Parathyroid adenoma (tissue), 2 donors: ENCODE measurements around the gene HDAC9.

Experiments used
- H2AFZ ChIP-seq: fragments of 300-600 bp; sonication (generic); one replicate; pipeline ENCODE4 v1.7.0; 2017; ENCODE audit warnings: antibody characterized with exemption, mild to moderate bottlenecking
- H3K27ac ChIP-seq: fragments of 300-600 bp; sonication (generic); one replicate; pipeline ENCODE4 v1.7.0; 2017
- H3K27me3 ChIP-seq: fragments of 300-600 bp; sonication (generic); one replicate; pipeline ENCODE4 v1.7.0; 2017; ENCODE audit warnings: low read length; ENCODE audit not compliant: control insufficient read depth, insufficient read depth
- H3K36me3 ChIP-seq: fragments of 300-600 bp; sonication (generic); one replicate; pipeline ENCODE4 v1.7.0; 2017; ENCODE audit warnings: low read length; ENCODE audit not compliant: control insufficient read depth, insufficient read depth
- H3K4me1 ChIP-seq: fragments of 300-600 bp; sonication (generic); one replicate; pipeline ENCODE4 v1.7.0; 2017; ENCODE audit warnings: control low read depth
- H3K4me2 ChIP-seq: fragments of 300-600 bp; sonication (generic); one replicate; pipeline ENCODE4 v1.7.0; 2017; ENCODE audit warnings: low read length
- H3K4me3 ChIP-seq: fragments of 300-600 bp; sonication (generic); one replicate; pipeline ENCODE4 v1.7.0; 2017; ENCODE audit warnings: low read depth, low read length
- H3K79me2 ChIP-seq: fragments of 300-600 bp; sonication (generic); one replicate; pipeline ENCODE4 v1.7.0; 2017; ENCODE audit warnings: control low read depth
- H3K9ac ChIP-seq: fragments of 300-600 bp; sonication (generic); one replicate; pipeline ENCODE4 v1.7.0; 2017; ENCODE audit warnings: mild to moderate bottlenecking
- H3K9me3 ChIP-seq: fragments of 300-600 bp; sonication (generic); one replicate; pipeline ENCODE4 v1.7.0; 2017; ENCODE audit warnings: low read length; ENCODE audit not compliant: control insufficient read depth
- TF ChIP-seq, protein P1 (sequence below): fragments of 300-600 bp; sonication (generic); IDR thresholded peaks from one replicate; pipeline ENCODE4 v1.7.0; 2017; ENCODE audit warnings: antibody characterized with exemption, mild to moderate bottlenecking
- donor health status: primary hyperparathyroidism.

HDAC9 gene

DNA sequence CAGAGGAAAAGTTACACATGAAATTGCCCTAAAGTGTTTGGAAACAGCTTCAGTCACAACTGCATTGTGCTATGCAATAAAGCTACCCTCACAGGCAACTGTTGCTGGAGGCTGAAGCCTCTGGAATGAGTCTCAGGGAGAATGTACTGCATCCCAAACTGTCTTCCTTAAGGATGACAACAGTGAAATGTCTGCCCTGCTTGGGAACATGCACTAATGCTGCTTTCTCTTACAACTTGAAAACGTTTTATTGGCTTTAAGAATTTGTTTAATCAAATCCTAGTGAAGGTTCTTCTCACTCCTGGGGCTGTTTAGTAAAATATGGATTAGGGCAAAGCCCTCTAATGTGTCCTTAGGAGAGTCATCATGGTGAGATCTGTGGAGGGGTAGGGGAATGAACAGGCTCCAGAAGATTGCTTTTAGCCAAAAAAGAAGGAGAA, 406.5 kb downstream of the HDAC9 start:
- Histone ChIP-seq H3K27me3 (no peaks in the 10 kb centered on the region), H3K36me3 (no peaks in the 10 kb centered on the region), H3K4me1 (no peaks in the 10 kb centered on the region), H3K27ac (no peak overlapping the region), H3K9ac (no peak overlapping the region), H3K79me2 (no peaks in the 10 kb centered on the region), H3K9me3 (no peaks in the 10 kb centered on the region), H3K4me3 (no peak overlapping the region), H2AFZ (no peak overlapping the region), H3K4me2 (no peak overlapping the region)
- TF ChIP-seq, protein P1, sequence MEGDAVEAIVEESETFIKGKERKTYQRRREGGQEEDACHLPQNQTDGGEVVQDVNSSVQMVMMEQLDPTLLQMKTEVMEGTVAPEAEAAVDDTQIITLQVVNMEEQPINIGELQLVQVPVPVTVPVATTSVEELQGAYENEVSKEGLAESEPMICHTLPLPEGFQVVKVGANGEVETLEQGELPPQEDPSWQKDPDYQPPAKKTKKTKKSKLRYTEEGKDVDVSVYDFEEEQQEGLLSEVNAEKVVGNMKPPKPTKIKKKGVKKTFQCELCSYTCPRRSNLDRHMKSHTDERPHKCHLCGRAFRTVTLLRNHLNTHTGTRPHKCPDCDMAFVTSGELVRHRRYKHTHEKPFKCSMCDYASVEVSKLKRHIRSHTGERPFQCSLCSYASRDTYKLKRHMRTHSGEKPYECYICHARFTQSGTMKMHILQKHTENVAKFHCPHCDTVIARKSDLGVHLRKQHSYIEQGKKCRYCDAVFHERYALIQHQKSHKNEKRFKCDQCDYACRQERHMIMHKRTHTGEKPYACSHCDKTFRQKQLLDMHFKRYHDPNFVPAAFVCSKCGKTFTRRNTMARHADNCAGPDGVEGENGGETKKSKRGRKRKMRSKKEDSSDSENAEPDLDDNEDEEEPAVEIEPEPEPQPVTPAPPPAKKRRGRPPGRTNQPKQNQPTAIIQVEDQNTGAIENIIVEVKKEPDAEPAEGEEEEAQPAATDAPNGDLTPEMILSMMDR, result no peak

DNA sequence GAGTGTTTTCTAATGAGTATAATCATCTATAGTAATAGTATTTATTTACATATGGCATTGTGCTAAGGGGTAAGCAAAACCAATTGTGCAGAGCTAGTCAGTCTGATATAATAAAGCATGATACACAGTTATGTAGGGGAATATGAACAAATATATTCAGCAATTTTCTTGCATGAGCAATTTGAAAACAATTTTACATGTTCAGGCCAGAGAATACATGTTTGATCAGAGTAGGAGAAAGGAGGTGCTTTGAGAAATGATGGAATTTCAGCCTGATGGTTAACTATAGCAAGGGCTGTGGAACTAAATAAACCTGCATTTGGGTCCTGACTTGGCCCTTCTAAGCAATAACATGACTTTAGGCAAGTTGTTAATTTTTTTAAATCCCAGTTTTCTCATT, 407.3 kb downstream of the HDAC9 start:
- Histone ChIP-seq H3K79me2 (no peaks in the 10 kb centered on the region), H3K27me3 (no peaks in the 10 kb centered on the region), H3K4me2 (no peak overlapping the region), H3K9ac (no peak overlapping the region), H3K4me3 (no peak overlapping the region), H3K9me3 (no peaks in the 10 kb centered on the region), H2AFZ (no peak overlapping the region), H3K36me3 (no peaks in the 10 kb centered on the region), H3K4me1 (no peaks in the 10 kb centered on the region), H3K27ac (no peak overlapping the region)
- TF ChIP-seq, protein P1, result no peak

DNA sequence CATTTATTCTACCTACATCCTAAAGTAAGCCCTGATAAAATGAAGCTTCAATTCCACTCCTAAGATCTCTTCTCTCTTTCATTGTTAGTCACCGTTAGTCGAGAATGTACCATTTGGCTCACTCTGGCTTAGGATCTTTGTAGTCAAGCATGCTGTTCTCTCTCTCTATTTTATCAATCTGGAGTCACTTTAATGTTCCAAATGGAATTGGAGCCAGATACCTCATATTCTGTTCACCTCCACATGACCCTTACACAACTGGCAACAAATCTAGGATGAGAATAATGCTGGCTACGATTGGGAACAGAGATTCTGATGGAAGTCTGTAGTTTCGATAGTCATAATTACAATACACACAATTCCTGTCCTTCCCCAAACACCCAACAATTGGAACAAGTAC, 408.1 kb downstream of the HDAC9 start:
- Histone ChIP-seq H3K9ac (no peak overlapping the region), H3K27me3 (no peaks in the 10 kb centered on the region), H3K36me3 (no peaks in the 10 kb centered on the region), H3K79me2 (no peaks in the 10 kb centered on the region), H3K4me1 (no peaks in the 10 kb centered on the region), H3K4me2 (no peak overlapping the region), H3K27ac (no peak overlapping the region), H3K9me3 (no peaks in the 10 kb centered on the region), H3K4me3 (no peak overlapping the region), H2AFZ (no peak overlapping the region)
- TF ChIP-seq, protein P1, result no peak

DNA sequence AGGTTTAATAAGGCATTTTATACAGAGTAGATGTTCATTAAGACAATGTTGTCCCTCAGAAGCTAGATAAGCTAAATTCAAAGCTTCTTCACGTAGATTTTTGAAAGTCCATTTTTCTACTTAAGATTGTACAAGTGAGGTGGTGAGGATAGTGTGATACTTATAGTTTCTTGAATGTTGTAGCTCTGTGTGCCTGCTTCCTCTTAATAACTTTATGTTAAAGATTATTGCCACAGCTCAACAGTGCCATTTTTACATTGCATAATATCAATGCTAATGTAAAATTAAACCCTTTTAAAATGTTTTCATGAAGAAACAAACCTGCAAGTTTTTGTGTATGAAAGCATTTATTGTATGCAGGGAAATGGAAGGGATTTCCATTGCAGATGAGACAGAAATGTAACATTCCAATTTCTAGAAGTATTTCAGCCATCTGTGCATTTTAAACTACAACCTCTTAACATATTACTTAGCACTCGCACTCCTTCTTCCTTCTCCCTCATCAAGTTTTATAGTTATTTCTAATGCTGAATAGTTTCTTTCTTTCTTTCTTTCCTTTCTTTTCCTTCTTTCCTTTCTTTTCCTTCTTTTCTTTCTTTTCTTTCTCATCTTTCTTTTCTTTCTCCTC, 409.9 kb downstream of the HDAC9 start:
- no peaks in the 10 kb centered on the region for H3K4me1 ChIP-seq
- TF ChIP-seq, protein P1, result no peak
- no peak overlapping the region for H2AFZ ChIP-seq
- H3K36me3 ChIP-seq, result no peaks in the 10 kb centered on the region
- H3K27me3 ChIP-seq, result no peaks in the 10 kb centered on the region
- H3K27ac ChIP-seq, result no peak overlapping the region
- no peaks in the 10 kb centered on the region for H3K79me2 ChIP-seq
- no peaks in the 10 kb centered on the region for H3K9me3 ChIP-seq
- H3K4me2 ChIP-seq, result no peak overlapping the region
- no peak overlapping the region for H3K9ac ChIP-seq
- H3K4me3 ChIP-seq, result no peak overlapping the region

DNA sequence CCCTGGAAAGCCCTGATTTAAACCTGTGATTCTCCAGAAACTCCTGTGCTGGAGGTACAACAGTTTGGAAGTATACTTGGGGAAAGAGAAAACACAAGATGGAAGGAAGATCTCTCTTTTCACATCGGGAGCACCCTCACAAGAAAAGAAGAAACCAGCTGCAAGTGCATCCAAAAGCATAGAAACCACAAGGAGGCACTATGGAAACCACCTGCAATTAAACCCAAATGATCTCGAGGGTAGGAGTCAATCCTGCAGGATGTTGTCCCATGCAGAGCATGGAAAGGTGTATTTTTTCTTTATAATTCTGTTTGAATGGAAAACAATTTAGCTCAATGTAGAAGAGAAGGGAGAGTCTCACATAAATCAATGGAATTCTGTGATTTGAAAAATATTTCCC, 411.4 kb downstream of the HDAC9 start:
- H3K4me1 ChIP-seq, result no peaks in the 10 kb centered on the region
- TF ChIP-seq, protein P1, result no peak
- H3K9me3 ChIP-seq, result no peaks in the 10 kb centered on the region
- H3K4me3 ChIP-seq, result no peak overlapping the region
- no peak overlapping the region for H3K9ac ChIP-seq
- no peaks in the 10 kb centered on the region for H3K36me3 ChIP-seq
- H2AFZ ChIP-seq, result no peak overlapping the region
- H3K79me2 ChIP-seq, result no peaks in the 10 kb centered on the region
- H3K27ac ChIP-seq, result no peak overlapping the region
- no peaks in the 10 kb centered on the region for H3K27me3 ChIP-seq
- H3K4me2 ChIP-seq, result no peak overlapping the region
